Ascending aorta (tissue), 2 donors: ENCODE data around the gene SLC43A1. TPM values are rescaled to one million over a fixed set of nuclear protein-coding genes. Genes with fewer than 3 reads are reported as not detected.

Source experiments
- DNase-seq, 2 donors: peaks; one replicate each; pipeline ENCODE4 v3.0.0-alpha.2; 2019; ENCODE audit warnings: low spot score in 2 of 2
- H3K27ac ChIP-seq, 2 donors: fragments of 200-600 bp; sonication (generic); one replicate each; pipeline ENCODE4 v1.5.1; 2016 to 2017; ENCODE audit warnings: mild to moderate bottlenecking in 1 of 2
- H3K27me3 ChIP-seq: fragments of 200-600 bp; sonication (generic); one replicate; pipeline ENCODE4 v1.5.1; 2017
- H3K36me3 ChIP-seq, 2 donors: fragments of 200-600 bp; sonication (generic); one replicate each; pipeline ENCODE4 v1.5.1; 2016
- H3K4me1 ChIP-seq, 2 donors: fragments of 200-600 bp; sonication (generic); one replicate each; pipeline ENCODE4 v1.5.1; 2016 to 2017; ENCODE audit warnings: mild to moderate bottlenecking in 1 of 2
- H3K4me3 ChIP-seq, 2 donors: fragments of 200-600 bp; sonication (generic); one replicate each; pipeline ENCODE4 v1.5.1; 2016 to 2017; ENCODE audit warnings: mild to moderate bottlenecking in 1 of 2
- H3K9me3 ChIP-seq, 2 donors: fragments of 200-600 bp; sonication (generic); one replicate each; pipeline ENCODE4 v1.5.1; 2016
- intact Hi-C: fragments of 100-400 bp; cut with DNase I; formaldehyde crosslinking; loops from one replicate; pipeline ENCODE4 v1.15.1; 2023
- total RNA-seq: library from RNA; depleted of rRNA; stranded (reverse); fragments of >200 nt; gene quantifications from one replicate; pipeline ENCODE4 v1.1.0, GENCODE V29; 2016
- TF ChIP-seq, protein P1 (sequence below), 3 experiments: fragments of 200-600 bp in 2 of 3; fragments of 450-650 bp in 1 of 3; sonication (generic) in 2 of 3; IDR thresholded peaks; one replicate each; pipeline ENCODE4 v1.5.1; 2016 to 2019; ENCODE audit warnings: antibody characterized with exemption in 3 of 3, mild to moderate bottlenecking in 1 of 3, moderate library complexity in 1 of 3

Gene SLC43A1
- total RNA-seq, 1 donor from 2014 or later, result 18.4 TPM

GRCh38 chr11:57552479-57552878 is 37.0 kb upstream of the SLC43A1 start:
- DNase-seq, result no peak
- no peaks in the 10 kb centered on the region for H3K27me3 ChIP-seq
- no peak overlapping the region for H3K4me3 ChIP-seq
- intact Hi-C loops, result no loop called here
- TF ChIP-seq, protein P1, sequence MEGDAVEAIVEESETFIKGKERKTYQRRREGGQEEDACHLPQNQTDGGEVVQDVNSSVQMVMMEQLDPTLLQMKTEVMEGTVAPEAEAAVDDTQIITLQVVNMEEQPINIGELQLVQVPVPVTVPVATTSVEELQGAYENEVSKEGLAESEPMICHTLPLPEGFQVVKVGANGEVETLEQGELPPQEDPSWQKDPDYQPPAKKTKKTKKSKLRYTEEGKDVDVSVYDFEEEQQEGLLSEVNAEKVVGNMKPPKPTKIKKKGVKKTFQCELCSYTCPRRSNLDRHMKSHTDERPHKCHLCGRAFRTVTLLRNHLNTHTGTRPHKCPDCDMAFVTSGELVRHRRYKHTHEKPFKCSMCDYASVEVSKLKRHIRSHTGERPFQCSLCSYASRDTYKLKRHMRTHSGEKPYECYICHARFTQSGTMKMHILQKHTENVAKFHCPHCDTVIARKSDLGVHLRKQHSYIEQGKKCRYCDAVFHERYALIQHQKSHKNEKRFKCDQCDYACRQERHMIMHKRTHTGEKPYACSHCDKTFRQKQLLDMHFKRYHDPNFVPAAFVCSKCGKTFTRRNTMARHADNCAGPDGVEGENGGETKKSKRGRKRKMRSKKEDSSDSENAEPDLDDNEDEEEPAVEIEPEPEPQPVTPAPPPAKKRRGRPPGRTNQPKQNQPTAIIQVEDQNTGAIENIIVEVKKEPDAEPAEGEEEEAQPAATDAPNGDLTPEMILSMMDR (IDR thresholded peaks at IDR 0.05), result no peak
- H3K27ac ChIP-seq, result no peak overlapping the region
- H3K4me1 ChIP-seq, result no peaks in the 10 kb centered on the region
- no peaks in the 10 kb centered on the region for H3K9me3 ChIP-seq
- H3K36me3 ChIP-seq, result peaks cover 78 to 87% of the 10 kb centered on the region in 2 donors

DNA sequence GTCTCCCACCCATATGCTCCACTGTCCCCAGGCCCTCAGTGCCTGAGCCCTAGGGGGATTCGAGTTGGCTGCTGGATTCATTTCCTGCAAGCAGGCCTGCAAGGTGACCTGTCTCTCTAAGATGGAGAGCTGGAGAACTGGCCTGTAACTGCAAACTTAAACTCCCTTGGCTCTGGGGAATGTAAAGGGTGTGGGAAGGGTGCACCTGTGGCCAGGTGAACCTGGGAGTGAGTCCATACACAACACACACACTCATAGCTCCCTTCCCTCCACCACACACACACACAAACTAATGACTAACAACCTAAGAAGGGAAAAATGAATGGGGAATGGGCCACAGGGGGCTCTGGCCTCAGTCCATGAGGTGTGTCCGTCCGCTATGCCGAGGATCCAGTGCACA is 36.4 kb upstream of the SLC43A1 start:
- Histone ChIP-seq H3K4me1 (no peaks in the 10 kb centered on the region), H3K4me3 (no peak overlapping the region), H3K36me3 (peaks cover 73 to 82% of the 10 kb centered on the region in 2 donors), H3K27ac (no peak overlapping the region), H3K9me3 (no peaks in the 10 kb centered on the region), H3K27me3 (no peaks in the 10 kb centered on the region)
- no peak for DNase-seq
- TF ChIP-seq, protein P1 (IDR thresholded peaks at IDR 0.05), result no peak
- intact Hi-C loops, result no loop called here

DNA sequence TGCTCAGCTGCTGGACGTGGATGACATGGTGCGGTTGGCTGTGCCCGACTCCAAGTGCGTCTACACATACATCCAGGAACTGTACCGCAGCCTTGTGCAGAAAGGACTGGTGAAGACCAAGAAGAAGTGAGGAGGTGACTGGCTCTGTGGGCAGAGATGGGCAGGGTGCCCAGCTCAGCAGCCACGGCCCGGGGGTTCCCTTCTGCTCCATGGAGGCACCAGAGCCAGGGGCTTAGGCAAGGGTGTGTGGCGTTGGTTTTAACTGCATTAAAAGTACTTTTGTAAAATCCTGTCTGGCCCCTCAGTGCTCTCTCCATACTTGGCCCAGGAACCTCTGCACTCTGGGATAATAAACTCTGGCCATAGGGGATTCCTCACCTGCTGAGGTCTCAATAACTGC is 34.5 kb upstream of the SLC43A1 start:
- Histone ChIP-seq H3K27ac (no peak overlapping the region), H3K36me3 (peaks cover 57 to 63% of the 10 kb centered on the region in 2 donors), H3K4me3 (no peak overlapping the region), H3K4me1 (no peaks in the 10 kb centered on the region), H3K27me3 (no peaks in the 10 kb centered on the region), H3K9me3 (no peaks in the 10 kb centered on the region)
- TF ChIP-seq, protein P1 (IDR thresholded peaks at IDR 0.05), result no peak
- DNase-seq, result no peak
- intact Hi-C loops, result no loop called here

- no peak for DNase-seq
- Histone ChIP-seq H3K27me3 (no peaks in the 10 kb centered on the region), H3K27ac (no peak overlapping the region), H3K4me3 (no peak overlapping the region), H3K4me1 (no peaks in the 10 kb centered on the region), H3K9me3 (no peaks in the 10 kb centered on the region), H3K36me3 (peaks cover 38 to 42% of the 10 kb centered on the region in 2 donors)
- TF ChIP-seq, protein P1 (IDR thresholded peaks at IDR 0.05), result no peak
- intact Hi-C loops, result no loop called here
Observed at GRCh38 chr11:57547854-57548377, 32.4 kb upstream of the SLC43A1 start.

- peaks cover 28 to 33% of the 10 kb centered on the region in 2 donors for H3K36me3 ChIP-seq
- no peak overlapping the region for H3K4me3 ChIP-seq
- H3K27ac ChIP-seq, result no peak overlapping the region
- no peak for DNase-seq
- H3K4me1 ChIP-seq, result no peaks in the 10 kb centered on the region
- no peaks in the 10 kb centered on the region for H3K27me3 ChIP-seq
- TF ChIP-seq, protein P1 (IDR thresholded peaks at IDR 0.05), result no peak
- intact Hi-C loops, result no loop called here
- H3K9me3 ChIP-seq, result no peaks in the 10 kb centered on the region
Observed at GRCh38 chr11:57546869-57547475, 31.5 kb upstream of the SLC43A1 start.
